GM12878 (cell line): Measurements from ENCODE around the gene FLAD1. TPM values are rescaled to one million over a fixed set of nuclear protein-coding genes. Genes with fewer than 3 reads are reported as not detected.

Source experiments
- ATAC-seq: fragments of 200-7000 bp; cut with Tn5 transposase; 3 replicates; pipeline ENCODE4 v1.9.1; 2020; ENCODE audit warnings: mild to moderate bottlenecking, moderate library complexity
- BruUV-seq: library from RNA; stranded (reverse); fragments of 400-500 nt; replicated peaks from 2 replicates; lab custom pipeline; 2021; lab: Mats Ljungman, UMichigan
- CTCF ChIA-PET: fragments of 300-600 bp; sonication (Branson Sonifier 250); formaldehyde crosslinking; extraction: SDS; loops from one replicate; lab custom pipeline; 2021; ENCODE audit warnings: inconsistent platforms; lab: Yijun Ruan, JAX
- POLR2A ChIA-PET: fragments of 350-600 bp; formaldehyde crosslinking; extraction: SDS; loops from one replicate; lab custom pipeline; 2021; ENCODE audit warnings: inconsistent platforms; lab: Charles Lee
- RAD21 ChIA-PET: fragments of 300-600 bp; sonication (Branson Sonifier 250); formaldehyde crosslinking; loops from one replicate; lab custom pipeline; 2023; ENCODE audit warnings: antibody characterized with exemption; ENCODE audit not compliant: unreplicated experiment; lab: Charles Lee
- SMC1A ChIA-PET: fragments of 300-600 bp; sonication (Branson Sonifier 250); formaldehyde crosslinking; loops from one replicate; lab custom pipeline; 2023; ENCODE audit not compliant: unreplicated experiment, uncharacterized antibody; lab: Charles Lee
- DNase-seq: peaks from one replicate; pipeline ENCODE4 v3.0.0-alpha.2; 2011; ENCODE audit warnings: low read depth, low spot score
- FAIRE-seq: peaks from 3 replicates; lab custom pipeline; 2011; peaks lifted over from hg19 to GRCh38; lab: Jason Lieb, UNC
- H2AFZ ChIP-seq: 2 replicates; pipeline ENCODE4 v1.6.0; 2011; ENCODE audit warnings: low read depth, low read length, control low read depth; ENCODE audit not compliant: control insufficient read depth
- H3K27ac ChIP-seq: 2 replicates; pipeline ENCODE4 v1.5.1; 2011; ENCODE audit warnings: control low read depth; ENCODE audit not compliant: control insufficient read depth, insufficient read depth
- H3K27me3 ChIP-seq, 2 experiments: replicated peaks in 1 of 2; 2 replicates each; pipeline versions ENCODE4 v1.6.0 to v1.6.1; 2011; ENCODE audit warnings: low read length in 1 of 2; ENCODE audit not compliant: control insufficient read depth in 2 of 2, insufficient read depth in 2 of 2
- H3K36me3 ChIP-seq, 2 experiments: 2 replicates each; pipeline ENCODE4 v1.5.1; 2011; ENCODE audit warnings: low read length in 1 of 2; ENCODE audit not compliant: control insufficient read depth in 2 of 2, insufficient read depth in 2 of 2
- H3K4me1 ChIP-seq: 2 replicates; pipeline ENCODE4 v1.6.1; 2011; ENCODE audit warnings: mild to moderate bottlenecking, low read length, moderate library complexity, mixed read lengths; ENCODE audit not compliant: control insufficient read depth, insufficient read depth
- H3K4me2 ChIP-seq: 2 replicates; pipeline ENCODE4 v1.6.0; 2011; ENCODE audit warnings: control low read depth; ENCODE audit not compliant: control insufficient read depth, insufficient read depth
- H3K4me3 ChIP-seq: fragments of 200-600 bp; sonication (generic); 2 replicates; pipeline ENCODE4 v1.5.1; 2016
- H3K79me2 ChIP-seq: 2 replicates; pipeline ENCODE4 v1.6.0; 2011; ENCODE audit warnings: low read length; ENCODE audit not compliant: control insufficient read depth, insufficient read depth
- H3K9ac ChIP-seq: 2 replicates; pipeline ENCODE4 v1.8.0; 2011; ENCODE audit warnings: low read length, control low read depth, mixed read lengths; ENCODE audit not compliant: control insufficient read depth, insufficient read depth
- H3K9me3 ChIP-seq: replicated peaks from 3 replicates; pipeline ENCODE4 v1.5.1; 2011; ENCODE audit warnings: mild to moderate bottlenecking, low read length; ENCODE audit not compliant: control insufficient read depth, insufficient read depth
- H4K20me1 ChIP-seq: 2 replicates; pipeline ENCODE4 v1.6.0; 2011; ENCODE audit not compliant: control insufficient read depth, insufficient read depth
- ASH2L ChIP-seq: fragments of 300-600, 200-600 bp; sonication (generic); IDR thresholded peaks from 2 replicates; pipeline ENCODE4 v1.6.1; 2017; ENCODE audit warnings: low read depth, mild to moderate bottlenecking, borderline replicate concordance
- CBX5 ChIP-seq: sonication (generic); IDR thresholded peaks from 2 replicates; pipeline ENCODE4 v1.6.1; 2016; ENCODE audit warnings: low read depth, moderate library complexity, mild to moderate bottlenecking, inconsistent platforms
- CHD4 ChIP-seq: fragments of 200-600 bp; sonication (generic); IDR thresholded peaks from 2 replicates; pipeline ENCODE4 v1.6.1; 2016; ENCODE audit warnings: mild to moderate bottlenecking
- CREM ChIP-seq: IDR thresholded peaks from 2 replicates; pipeline ENCODE4 v1.6.1; 2014; ENCODE audit warnings: antibody characterized with exemption, low read depth
- IRF4 ChIP-seq: IDR thresholded peaks from 2 replicates; pipeline ENCODE4 v1.6.1; 2011; ENCODE audit warnings: low read depth, low read length
- JUNB ChIP-seq: IDR thresholded peaks from 2 replicates; pipeline ENCODE4 v1.6.1; 2016; ENCODE audit warnings: antibody characterized with exemption, mild to moderate bottlenecking
- KDM1A ChIP-seq: fragments of 200-600 bp; sonication (generic); IDR thresholded peaks from 2 replicates; pipeline ENCODE4 v1.6.1; 2016; ENCODE audit warnings: borderline replicate concordance
- PAX8 ChIP-seq: fragments of 450-650 bp; IDR thresholded peaks from 2 replicates; pipeline ENCODE4 v1.6.1; 2017; ENCODE audit warnings: mild to moderate bottlenecking, moderate library complexity
- RUNX3 ChIP-seq: IDR thresholded peaks from 2 replicates; pipeline ENCODE4 v1.6.1; 2012; ENCODE audit warnings: low read length, inconsistent platforms
- TCF3 ChIP-seq: IDR thresholded peaks from 2 replicates; pipeline ENCODE4 v1.6.1; 2012; ENCODE audit warnings: low read depth, mild to moderate bottlenecking, low read length, borderline replicate concordance; ENCODE audit not compliant: insufficient read depth
- USF2 ChIP-seq: IDR thresholded peaks from 2 replicates; pipeline ENCODE4 v1.6.1; 2011; ENCODE audit warnings: low read depth, low read length, improper control_type of control experiment, borderline replicate concordance
- WRNIP1 ChIP-seq: IDR thresholded peaks from 2 replicates; pipeline ENCODE4 v1.6.1; 2011; ENCODE audit warnings: low read depth, low read length, improper control_type of control experiment, borderline replicate concordance
- WGBS: methylation state at CpG from one replicate; pipeline ENCODE4 v1.1.6; 2016; ENCODE audit warnings: low lambda C conversion rate; ENCODE audit not compliant: insufficient replicate concordance, insufficient coverage; ENCODE audit errors: missing lambda C conversion rate; 5-methylcytosine and 5-hydroxymethylcytosine counted together
- in situ Hi-C: fragments of 300-500 bp; cut with MboI; formaldehyde crosslinking; loops from 9 replicates; pipeline ENCODE4 v1.14.3; 2018; ENCODE audit warnings: mixed read lengths
- intact Hi-C: fragments of 100-400 bp; cut with micrococcal nuclease; formaldehyde crosslinking; loops from one replicate; pipeline ENCODE4 v1.14.2; 2022; ENCODE audit not compliant: unreplicated experiment
- polyA plus RNA-seq, 11 experiments: library from polyadenylated mRNA; depleted of rRNA in 4 of 11; unstranded in 6 of 11; stranded (reverse) in 5 of 11; fragments of >200 nt; fragmentation: Nextera tagmentation in 4 of 11; fragmentation: Illumina TruSeq in 1 of 11; extraction: Ambion mirVana in 4 of 11; extraction: Trizol in 1 of 11; gene quantifications; 1 replicate in 1 of 11; 2 replicates in 10 of 11; pipeline versions ENCODE4 v1.2.1 to v1.2.3, GENCODE V29; 2011 to 2016; ENCODE audit warnings: inconsistent platforms in 2 of 11, missing spikeins in 2 of 11, low read depth in 1 of 11
- total RNA-seq, 4 experiments: library from RNA; depleted of rRNA in 3 of 4; stranded (reverse); fragments of >200 nt in 3 of 4; fragmentation: Illumina TruSeq in 1 of 4; extraction: Trizol in 1 of 4; gene quantifications; 2 replicates each; pipeline versions ENCODE4 v1.2.1 to v1.2.3, GENCODE V29; 2013 to 2021
- TF ChIP-seq, protein P1 (sequence below): fragments of 450-650 bp; IDR thresholded peaks from 2 replicates; pipeline ENCODE4 v1.6.1; 2014; ENCODE audit warnings: mild to moderate bottlenecking

FLAD1 gene
- total and polyA plus RNA-seq, 10 of the 15 experiments (the other 5 are each of a cell fraction or from before 2014, with no cell fraction given): 22.9 to 93.4 (median 56.6) TPM

DNA sequence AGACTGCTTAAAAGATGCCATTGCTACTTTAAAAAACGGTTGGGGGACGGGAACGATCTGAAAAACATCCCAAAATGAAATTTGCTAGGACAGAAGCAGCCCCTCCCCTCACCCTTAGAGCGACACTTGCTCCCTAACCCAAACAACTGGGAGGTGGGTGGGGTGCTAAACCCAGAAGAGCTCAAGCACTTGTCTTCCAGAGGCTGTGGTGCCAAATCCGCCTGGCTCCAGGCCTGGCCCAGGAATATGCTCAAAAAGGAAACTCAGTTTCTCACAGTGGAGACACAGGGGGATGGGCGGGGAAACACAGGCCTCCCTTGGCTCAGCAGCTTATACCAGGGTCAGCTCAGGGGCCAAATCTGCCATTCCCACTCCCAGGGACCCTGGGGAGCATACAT lies 26.6 kb upstream of the FLAD1 start:
- peak overlapping the region; percentile 81; the same call in 1 of the 2 replicates for H3K4me3 ChIP-seq
- RAD21 ChIA-PET: interaction anchor here (1.0 to 2.6 kb wide), 9 partner anchors 17 to 165 kb away, joined by 3 to 10 read pairs (median 6); partner anchors contain the start of genes ADAM15, FLAD1 and PMVK
- in situ Hi-C loops (no loop called here), intact Hi-C loops (no loop called here)
- peaks cover 25% of the 10 kb centered on the region for H3K79me2 ChIP-seq
- ATAC-seq (no peak), FAIRE-seq (no peak), DNase-seq (no peak)
- peaks cover 33% of the 10 kb centered on the region for H3K4me1 ChIP-seq
- peaks cover 3 to 5% of the 10 kb centered on the region in 2 experiments; a peak in 2 of 4 replicates for H3K36me3 ChIP-seq
- H3K27ac ChIP-seq: peak overlapping the region; percentile 72; the same call in 1 of the 2 replicates
- H3K9ac ChIP-seq: peak overlapping the region; percentile 30; the same call in 1 of the 2 replicates
- H3K9me3 ChIP-seq: no peaks in the 10 kb centered on the region
- peak overlapping the region; percentile 57 for H2AFZ ChIP-seq
- peak overlapping the region; percentile 93 for H3K4me2 ChIP-seq
- SMC1A ChIA-PET: interaction anchor here (0.7 to 2.5 kb wide), 11 partner anchors 14 to 397 kb away, joined by 3 to 21 read pairs (median 5); partner anchors contain the start of genes FLAD1, PMVK and SHC1
- CTCF ChIA-PET: interaction anchor here (0.8 to 2.8 kb wide), 11 partner anchors 9 to 397 kb away, joined by 3 to 17 read pairs (median 4); partner anchors contain the start of genes ADAM15, FLAD1, LENEP and SHC1
- H4K20me1 ChIP-seq: no peaks in the 10 kb centered on the region
- TF ChIP-seq USF2: no peak
- TF ChIP-seq CREM: no peak
- TF ChIP-seq TCF3: no peak
- no peak for TF ChIP-seq RUNX3
- TF ChIP-seq IRF4: no peak
- TF ChIP-seq, protein P1, sequence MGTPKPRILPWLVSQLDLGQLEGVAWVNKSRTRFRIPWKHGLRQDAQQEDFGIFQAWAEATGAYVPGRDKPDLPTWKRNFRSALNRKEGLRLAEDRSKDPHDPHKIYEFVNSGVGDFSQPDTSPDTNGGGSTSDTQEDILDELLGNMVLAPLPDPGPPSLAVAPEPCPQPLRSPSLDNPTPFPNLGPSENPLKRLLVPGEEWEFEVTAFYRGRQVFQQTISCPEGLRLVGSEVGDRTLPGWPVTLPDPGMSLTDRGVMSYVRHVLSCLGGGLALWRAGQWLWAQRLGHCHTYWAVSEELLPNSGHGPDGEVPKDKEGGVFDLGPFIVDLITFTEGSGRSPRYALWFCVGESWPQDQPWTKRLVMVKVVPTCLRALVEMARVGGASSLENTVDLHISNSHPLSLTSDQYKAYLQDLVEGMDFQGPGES: no peak
- no peak for TF ChIP-seq WRNIP1
- no peak for TF ChIP-seq CHD4
- no peak for TF ChIP-seq CBX5
- no peak for TF ChIP-seq KDM1A
- no peak for TF ChIP-seq PAX8
- TF ChIP-seq ASH2L: no peak
- TF ChIP-seq JUNB: no peak
- WGBS: 51% methylated on average over 6 of the region's 6 CpGs
- no peaks in the 10 kb centered on the region for H3K27me3 ChIP-seq
- TSS peak; percentile 72 for BruUV-seq
- POLR2A ChIA-PET: interaction anchor here (1.0 to 12.3 kb wide), 7 partner anchors 16 to 82 kb away, joined by 4 to 140 read pairs (median 10); partner anchors contain the start of genes CKS1B, FLAD1, PMVK and SHC1
